Measurements from ENCODE around the gene BLTP3B. TPM values are rescaled to one million over a fixed set of nuclear protein-coding genes. Genes with fewer than 3 reads are reported as not detected.

Gene BLTP3B
- total and polyA plus RNA-seq, 2 of the 13 experiments (the other 11 are each of a cell fraction or from before 2014, with no cell fraction given) = 15.6 to 24.4 TPM

DNA sequence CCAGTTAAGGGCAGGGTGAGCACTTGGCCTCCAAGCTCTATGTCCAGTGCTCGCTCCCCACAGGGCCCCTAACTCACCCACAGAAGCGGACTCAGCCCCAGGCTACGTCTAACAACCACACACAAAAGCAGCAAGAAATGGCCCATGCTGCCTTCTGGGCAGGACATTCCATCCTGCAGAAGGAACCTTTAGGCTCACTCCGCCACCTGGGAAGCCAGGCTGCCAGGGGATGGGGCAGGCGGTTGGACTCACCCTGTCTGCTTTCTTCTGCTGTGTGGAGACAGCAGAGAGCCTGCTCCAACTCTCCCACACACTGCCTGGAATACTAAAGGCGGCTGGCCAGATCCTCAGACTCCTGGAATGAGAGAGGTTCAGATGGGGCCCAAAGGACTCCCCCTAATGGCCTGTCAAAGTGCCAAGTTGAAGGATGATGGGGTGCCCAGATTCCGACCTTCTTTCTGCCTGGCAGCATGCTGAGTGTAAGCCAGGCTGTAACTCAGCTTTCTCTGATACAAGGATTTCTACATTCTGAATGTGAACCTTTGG is 27.7 kb upstream of the BLTP3B start:
- Histone ChIP-seq H3K4me1 (ENCODE audit: insufficient read depth, low read length) (peaks cover 17% of the 10 kb centered on the region), H3K36me3 (replicated peaks in 1 of 2; ENCODE audit: control insufficient read depth in 1 of 2, insufficient read depth in 2 of 2, low read length in 2 of 2) (peaks cover 4 to 9% of the 10 kb centered on the region in 2 experiments; a peak in 4 of 5 replicates), H4K20me1 (ENCODE audit: insufficient read depth, low read length) (no peaks in the 10 kb centered on the region), H3K27ac (ENCODE audit: extremely low read length, insufficient read depth, low read length) (no peak overlapping the region), H3K4me3 (replicated peaks in 1 of 3; ENCODE audit: insufficient read depth in 1 of 3, low read depth in 2 of 3, low read length in 3 of 3) (no peak overlapping the region), H3K9me3 (ENCODE audit: low read length) (no peaks in the 10 kb centered on the region), H2AFZ (ENCODE audit: low read length) (no peak overlapping the region), H3K9ac (ENCODE audit: insufficient read depth, low read depth, low read length) (no peak overlapping the region), H3K27me3 (ENCODE audit: control insufficient read depth in 1 of 2, insufficient read depth in 2 of 2, low read length in 2 of 2) (no peaks in the 10 kb centered on the region), H3K4me2 (ENCODE audit: low read depth, low read length) (no peak overlapping the region), H3K79me2 (ENCODE audit: insufficient read depth, low read length) (no peaks in the 10 kb centered on the region)
- DNase-seq (ENCODE audit: low spot score) = no peak
- intact Hi-C loops (cut with micrococcal nuclease; ENCODE audit: unreplicated experiment) = no loop called here
- FAIRE-seq = no peak
- CTCF ChIA-PET (ENCODE audit: low intra/inter-chr PET ratio, low total read pairs) = no interaction called here
- POLR2A ChIA-PET = no interaction called here
- BruUV-seq (replicated peaks) = no TSS peak
- no peak for ATAC-seq
- no peak for TF ChIP-seq ZNF230 (CRISPR knock-in tag; IDR thresholded peaks at IDR 0.05)
- no peak for TF ChIP-seq ZNF552 (CRISPR knock-in tag; IDR thresholded peaks at IDR 0.05; ENCODE audit: borderline replicate concordance)
- TF ChIP-seq, protein P1, sequence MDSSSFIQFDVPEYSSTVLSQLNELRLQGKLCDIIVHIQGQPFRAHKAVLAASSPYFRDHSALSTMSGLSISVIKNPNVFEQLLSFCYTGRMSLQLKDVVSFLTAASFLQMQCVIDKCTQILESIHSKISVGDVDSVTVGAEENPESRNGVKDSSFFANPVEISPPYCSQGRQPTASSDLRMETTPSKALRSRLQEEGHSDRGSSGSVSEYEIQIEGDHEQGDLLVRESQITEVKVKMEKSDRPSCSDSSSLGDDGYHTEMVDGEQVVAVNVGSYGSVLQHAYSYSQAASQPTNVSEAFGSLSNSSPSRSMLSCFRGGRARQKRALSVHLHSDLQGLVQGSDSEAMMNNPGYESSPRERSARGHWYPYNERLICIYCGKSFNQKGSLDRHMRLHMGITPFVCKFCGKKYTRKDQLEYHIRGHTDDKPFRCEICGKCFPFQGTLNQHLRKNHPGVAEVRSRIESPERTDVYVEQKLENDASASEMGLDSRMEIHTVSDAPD (CRISPR knock-in tag; IDR thresholded peaks at IDR 0.05) = no peak
- no peak for TF ChIP-seq ELF3 (CRISPR knock-in tag; IDR thresholded peaks at IDR 0.05)
- TF ChIP-seq YY1 (IDR thresholded peaks at IDR 0.05; ENCODE audit: insufficient read depth, insufficient replicate concordance, low read depth, low read length) = no peak
- no peak for TF ChIP-seq ZBTB7A (CRISPR knock-in tag; IDR thresholded peaks at IDR 0.05)
- TF ChIP-seq HCFC1 (IDR thresholded peaks at IDR 0.05; ENCODE audit: low read depth, low read length) = no peak
- no peak for TF ChIP-seq ZNF549 (CRISPR knock-in tag; IDR thresholded peaks at IDR 0.05)
- TF ChIP-seq NFIC (IDR thresholded peaks at IDR 0.05; ENCODE audit: low read length) = no peak
- TF ChIP-seq MAFF (IDR thresholded peaks at IDR 0.05; ENCODE audit: low read depth, low read length) = no peak
- no peak for TF ChIP-seq NCOR1 (IDR thresholded peaks at IDR 0.05; ENCODE audit: borderline replicate concordance, low read length)
- TF ChIP-seq HNF4G (IDR thresholded peaks at IDR 0.05; ENCODE audit: borderline replicate concordance, low read depth, low read length) = no peak
- TF ChIP-seq HNF4G (CRISPR knock-in tag; IDR thresholded peaks at IDR 0.05; ENCODE audit: borderline replicate concordance, low read depth) = no peak
- no peak for TF ChIP-seq ZNF501 (CRISPR knock-in tag; IDR thresholded peaks at IDR 0.05)
- TF ChIP-seq, protein P2, sequence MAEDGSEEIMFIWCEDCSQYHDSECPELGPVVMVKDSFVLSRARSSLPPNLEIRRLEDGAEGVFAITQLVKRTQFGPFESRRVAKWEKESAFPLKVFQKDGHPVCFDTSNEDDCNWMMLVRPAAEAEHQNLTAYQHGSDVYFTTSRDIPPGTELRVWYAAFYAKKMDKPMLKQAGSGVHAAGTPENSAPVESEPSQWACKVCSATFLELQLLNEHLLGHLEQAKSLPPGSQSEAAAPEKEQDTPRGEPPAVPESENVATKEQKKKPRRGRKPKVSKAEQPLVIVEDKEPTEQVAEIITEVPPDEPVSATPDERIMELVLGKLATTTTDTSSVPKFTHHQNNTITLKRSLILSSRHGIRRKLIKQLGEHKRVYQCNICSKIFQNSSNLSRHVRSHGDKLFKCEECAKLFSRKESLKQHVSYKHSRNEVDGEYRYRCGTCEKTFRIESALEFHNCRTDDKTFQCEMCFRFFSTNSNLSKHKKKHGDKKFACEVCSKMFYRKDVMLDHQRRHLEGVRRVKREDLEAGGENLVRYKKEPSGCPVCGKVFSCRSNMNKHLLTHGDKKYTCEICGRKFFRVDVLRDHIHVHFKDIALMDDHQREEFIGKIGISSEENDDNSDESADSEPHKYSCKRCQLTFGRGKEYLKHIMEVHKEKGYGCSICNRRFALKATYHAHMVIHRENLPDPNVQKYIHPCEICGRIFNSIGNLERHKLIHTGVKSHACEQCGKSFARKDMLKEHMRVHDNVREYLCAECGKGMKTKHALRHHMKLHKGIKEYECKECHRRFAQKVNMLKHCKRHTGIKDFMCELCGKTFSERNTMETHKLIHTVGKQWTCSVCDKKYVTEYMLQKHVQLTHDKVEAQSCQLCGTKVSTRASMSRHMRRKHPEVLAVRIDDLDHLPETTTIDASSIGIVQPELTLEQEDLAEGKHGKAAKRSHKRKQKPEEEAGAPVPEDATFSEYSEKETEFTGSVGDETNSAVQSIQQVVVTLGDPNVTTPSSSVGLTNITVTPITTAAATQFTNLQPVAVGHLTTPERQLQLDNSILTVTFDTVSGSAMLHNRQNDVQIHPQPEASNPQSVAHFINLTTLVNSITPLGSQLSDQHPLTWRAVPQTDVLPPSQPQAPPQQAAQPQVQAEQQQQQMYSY (CRISPR knock-in tag; IDR thresholded peaks at IDR 0.05) = no peak
- TF ChIP-seq, protein P3, sequence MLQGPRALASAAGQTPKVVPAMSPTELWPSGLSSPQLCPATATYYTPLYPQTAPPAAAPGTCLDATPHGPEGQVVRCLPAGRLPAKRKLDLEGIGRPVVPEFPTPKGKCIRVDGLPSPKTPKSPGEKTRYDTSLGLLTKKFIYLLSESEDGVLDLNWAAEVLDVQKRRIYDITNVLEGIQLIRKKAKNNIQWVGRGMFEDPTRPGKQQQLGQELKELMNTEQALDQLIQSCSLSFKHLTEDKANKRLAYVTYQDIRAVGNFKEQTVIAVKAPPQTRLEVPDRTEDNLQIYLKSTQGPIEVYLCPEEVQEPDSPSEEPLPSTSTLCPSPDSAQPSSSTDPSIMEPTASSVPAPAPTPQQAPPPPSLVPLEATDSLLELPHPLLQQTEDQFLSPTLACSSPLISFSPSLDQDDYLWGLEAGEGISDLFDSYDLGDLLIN (CRISPR knock-in tag; IDR thresholded peaks at IDR 0.05; ENCODE audit: borderline replicate concordance) = no peak
- TF ChIP-seq, protein P4, sequence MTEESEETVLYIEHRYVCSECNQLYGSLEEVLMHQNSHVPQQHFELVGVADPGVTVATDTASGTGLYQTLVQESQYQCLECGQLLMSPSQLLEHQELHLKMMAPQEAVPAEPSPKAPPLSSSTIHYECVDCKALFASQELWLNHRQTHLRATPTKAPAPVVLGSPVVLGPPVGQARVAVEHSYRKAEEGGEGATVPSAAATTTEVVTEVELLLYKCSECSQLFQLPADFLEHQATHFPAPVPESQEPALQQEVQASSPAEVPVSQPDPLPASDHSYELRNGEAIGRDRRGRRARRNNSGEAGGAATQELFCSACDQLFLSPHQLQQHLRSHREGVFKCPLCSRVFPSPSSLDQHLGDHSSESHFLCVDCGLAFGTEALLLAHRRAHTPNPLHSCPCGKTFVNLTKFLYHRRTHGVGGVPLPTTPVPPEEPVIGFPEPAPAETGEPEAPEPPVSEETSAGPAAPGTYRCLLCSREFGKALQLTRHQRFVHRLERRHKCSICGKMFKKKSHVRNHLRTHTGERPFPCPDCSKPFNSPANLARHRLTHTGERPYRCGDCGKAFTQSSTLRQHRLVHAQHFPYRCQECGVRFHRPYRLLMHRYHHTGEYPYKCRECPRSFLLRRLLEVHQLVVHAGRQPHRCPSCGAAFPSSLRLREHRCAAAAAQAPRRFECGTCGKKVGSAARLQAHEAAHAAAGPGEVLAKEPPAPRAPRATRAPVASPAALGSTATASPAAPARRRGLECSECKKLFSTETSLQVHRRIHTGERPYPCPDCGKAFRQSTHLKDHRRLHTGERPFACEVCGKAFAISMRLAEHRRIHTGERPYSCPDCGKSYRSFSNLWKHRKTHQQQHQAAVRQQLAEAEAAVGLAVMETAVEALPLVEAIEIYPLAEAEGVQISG (CRISPR knock-in tag; IDR thresholded peaks at IDR 0.05) = no peak
- in situ Hi-C loops (cut with HindIII; ENCODE audit: extremely low pct_ligation_motif_present, low pct_unique_long_range_greater_than_20kb) = no loop called here
- 98% methylated on average over 7 of the region's 7 CpGs for WGBS (ENCODE audit: low lambda C conversion rate)

Data from HepG2 (cell line).